ENCODE measurements around the gene SPSB2.
"Not testable (repeated sequence)": the region's sequence is repeated elsewhere in the genome, so short reads cannot be mapped to it uniquely, and the experiment has no call there.

DNA sequence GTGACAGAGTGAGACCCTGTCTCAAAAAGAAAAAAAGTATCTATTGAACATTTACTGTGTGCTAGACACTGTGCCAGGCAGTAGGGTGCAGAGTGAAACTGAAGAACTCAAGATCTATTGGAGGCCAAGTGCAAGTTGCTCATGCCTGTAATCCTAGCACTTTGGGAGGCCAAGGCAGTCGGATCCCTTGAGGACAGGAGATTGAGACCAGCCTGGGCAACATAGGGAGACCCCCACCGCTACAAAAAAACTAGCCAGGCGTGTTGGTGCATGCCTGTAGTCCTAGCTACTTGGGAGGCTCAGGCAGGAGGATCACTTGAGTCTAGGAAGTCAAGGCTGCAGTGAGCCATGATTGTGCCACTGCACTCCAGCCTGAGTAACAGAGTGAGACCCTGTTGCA is 19.6 kb upstream of the SPSB2 start:
- TF ChIP-seq, protein P1, sequence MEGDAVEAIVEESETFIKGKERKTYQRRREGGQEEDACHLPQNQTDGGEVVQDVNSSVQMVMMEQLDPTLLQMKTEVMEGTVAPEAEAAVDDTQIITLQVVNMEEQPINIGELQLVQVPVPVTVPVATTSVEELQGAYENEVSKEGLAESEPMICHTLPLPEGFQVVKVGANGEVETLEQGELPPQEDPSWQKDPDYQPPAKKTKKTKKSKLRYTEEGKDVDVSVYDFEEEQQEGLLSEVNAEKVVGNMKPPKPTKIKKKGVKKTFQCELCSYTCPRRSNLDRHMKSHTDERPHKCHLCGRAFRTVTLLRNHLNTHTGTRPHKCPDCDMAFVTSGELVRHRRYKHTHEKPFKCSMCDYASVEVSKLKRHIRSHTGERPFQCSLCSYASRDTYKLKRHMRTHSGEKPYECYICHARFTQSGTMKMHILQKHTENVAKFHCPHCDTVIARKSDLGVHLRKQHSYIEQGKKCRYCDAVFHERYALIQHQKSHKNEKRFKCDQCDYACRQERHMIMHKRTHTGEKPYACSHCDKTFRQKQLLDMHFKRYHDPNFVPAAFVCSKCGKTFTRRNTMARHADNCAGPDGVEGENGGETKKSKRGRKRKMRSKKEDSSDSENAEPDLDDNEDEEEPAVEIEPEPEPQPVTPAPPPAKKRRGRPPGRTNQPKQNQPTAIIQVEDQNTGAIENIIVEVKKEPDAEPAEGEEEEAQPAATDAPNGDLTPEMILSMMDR (conservative IDR thresholded peaks at IDR 0.05 in 1 of 2, IDR thresholded peaks at IDR 0.05 in 1 of 2; ENCODE audit: extremely low read depth in 1 of 2, insufficient read depth in 1 of 2, low read depth in 1 of 2, low read length in 2 of 2), result not testable (repeated sequence)
- TF ChIP-seq EZH2 (IDR thresholded peaks at IDR 0.05; ENCODE audit: borderline replicate concordance, low read length), result not testable (repeated sequence)
